Hindlimb muscle (tissue), 1 donor: ENCODE data around the gene TNFSF13. TPM values are rescaled to one million over a fixed set of nuclear protein-coding genes. Genes with fewer than 3 reads are reported as not detected.

ENCODE experiments used
- DNase-seq: peaks from one replicate; pipeline ENCODE4 v3.0.0-alpha.2; 2013
- polyA plus RNA-seq: library from polyadenylated mRNA; unstranded; fragments of 120-200 nt; gene quantifications from one replicate; pipeline ENCODE4 v1.2.1, GENCODE V29; 2013; ENCODE audit not compliant: insufficient read length

The TNFSF13 gene, protein sequence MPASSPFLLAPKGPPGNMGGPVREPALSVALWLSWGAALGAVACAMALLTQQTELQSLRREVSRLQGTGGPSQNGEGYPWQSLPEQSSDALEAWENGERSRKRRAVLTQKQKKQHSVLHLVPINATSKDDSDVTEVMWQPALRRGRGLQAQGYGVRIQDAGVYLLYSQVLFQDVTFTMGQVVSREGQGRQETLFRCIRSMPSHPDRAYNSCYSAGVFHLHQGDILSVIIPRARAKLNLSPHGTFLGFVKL
- 4.0 TPM for polyA plus RNA-seq

DNA sequence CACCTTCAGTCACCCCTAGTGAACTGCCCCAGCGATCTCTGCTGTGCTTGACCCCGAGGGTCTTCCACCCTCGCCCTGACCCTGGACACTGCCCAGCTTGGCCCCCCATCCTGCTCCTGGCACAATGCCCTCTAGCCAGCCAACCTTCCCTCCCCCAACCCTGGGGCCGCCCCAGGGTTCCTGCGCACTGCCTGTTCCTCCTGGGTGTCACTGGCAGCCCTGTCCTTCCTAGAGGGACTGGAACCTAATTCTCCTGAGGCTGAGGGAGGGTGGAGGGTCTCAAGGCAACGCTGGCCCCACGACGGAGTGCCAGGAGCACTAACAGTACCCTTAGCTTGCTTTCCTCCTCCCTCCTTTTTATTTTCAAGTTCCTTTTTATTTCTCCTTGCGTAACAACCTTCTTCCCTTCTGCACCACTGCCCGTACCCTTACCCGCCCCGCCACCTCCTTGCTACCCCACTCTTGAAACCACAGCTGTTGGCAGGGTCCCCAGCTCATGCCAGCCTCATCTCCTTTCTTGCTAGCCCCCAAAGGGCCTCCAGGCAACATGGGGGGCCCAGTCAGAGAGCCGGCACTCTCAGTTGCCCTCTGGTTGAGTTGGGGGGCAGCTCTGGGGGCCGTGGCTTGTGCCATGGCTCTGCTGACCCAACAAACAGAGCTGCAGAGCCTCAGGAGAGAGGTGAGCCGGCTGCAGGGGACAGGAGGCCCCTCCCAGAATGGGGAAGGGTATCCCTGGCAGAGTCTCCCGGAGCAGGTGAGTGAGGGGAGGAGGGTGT lies at the start of gene TNFSF13:
TSS of gene TNFSF13 (plus strand) at position 207 of the 776 bp plus-strand sequence. CDS start at position 497, 290 bp downstream.
- no peak for DNase-seq

DNA sequence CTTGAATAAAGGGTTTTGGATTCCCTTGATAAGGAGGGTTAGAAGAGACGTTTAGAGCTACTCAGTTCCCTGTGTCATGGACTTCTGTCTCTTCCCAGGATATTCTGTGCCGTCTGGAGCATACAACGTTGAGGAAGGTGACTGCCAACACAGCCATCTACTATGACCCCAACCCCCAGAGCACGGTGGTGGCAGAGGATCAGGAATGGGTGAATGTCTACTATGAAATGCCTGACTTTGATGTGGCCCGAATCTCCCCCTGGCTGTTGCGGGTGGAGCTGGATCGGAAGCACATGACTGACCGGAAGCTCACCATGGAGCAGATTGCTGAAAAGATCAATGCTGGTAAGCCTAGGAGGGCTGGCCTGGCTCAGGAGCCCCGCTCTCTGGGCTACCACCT lies 49.7 kb upstream of the TNFSF13 start:
- no peak for DNase-seq

DNA sequence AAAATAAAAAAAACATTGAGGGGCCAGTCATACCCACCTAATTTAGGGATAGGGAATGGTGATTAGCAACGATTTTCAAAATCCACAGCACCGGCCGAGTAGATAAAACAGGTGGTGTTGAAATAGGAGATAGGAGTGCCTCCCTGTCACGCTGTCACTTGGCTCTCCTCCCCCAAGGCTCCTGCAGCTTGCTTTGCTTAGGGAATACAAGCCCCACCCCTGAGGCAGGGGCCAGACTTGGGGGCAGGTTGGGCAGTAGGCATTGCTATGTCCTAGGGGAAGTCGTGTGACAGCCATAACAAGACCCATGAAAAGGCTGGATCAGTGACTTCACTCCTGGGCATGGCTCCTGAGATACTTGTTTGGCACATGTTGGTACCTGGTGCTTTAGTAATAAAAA lies 48.6 kb upstream of the TNFSF13 start:
- no peak for DNase-seq

DNA sequence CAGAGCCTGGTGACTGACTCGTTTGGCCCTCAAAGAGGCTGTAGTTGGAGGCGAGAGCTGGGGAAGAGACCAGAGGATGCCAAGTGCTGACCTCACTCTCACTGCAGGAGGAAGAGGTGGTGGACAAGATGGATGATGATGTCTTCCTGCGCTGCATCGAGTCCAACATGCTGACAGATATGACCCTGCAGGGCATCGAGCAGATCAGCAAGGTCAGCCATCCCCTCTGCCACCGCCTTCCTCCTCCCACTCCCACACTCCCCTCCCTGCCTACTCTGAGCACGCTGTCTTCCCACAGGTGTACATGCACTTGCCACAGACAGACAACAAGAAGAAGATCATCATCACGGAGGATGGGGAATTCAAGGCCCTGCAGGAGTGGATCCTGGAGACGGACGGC lies 47.4 kb upstream of the TNFSF13 start:
- DNase-seq = no peak

DNA sequence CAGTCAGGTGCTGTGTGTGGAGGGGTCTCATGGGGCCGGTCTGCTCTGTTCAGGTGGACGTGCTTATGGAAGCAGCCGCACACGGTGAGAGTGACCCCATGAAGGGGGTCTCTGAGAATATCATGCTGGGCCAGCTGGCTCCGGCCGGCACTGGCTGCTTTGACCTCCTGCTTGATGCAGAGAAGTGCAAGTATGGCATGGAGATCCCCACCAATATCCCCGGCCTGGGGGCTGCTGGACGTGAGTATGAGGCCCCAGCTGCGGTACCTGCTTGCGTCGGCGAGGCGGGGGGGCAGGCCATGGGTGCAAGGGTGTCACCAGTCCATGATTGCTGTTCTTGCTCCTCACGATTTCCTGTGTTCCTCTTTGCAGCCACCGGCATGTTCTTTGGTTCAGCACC lies 46.4 kb upstream of the TNFSF13 start:
- no peak for DNase-seq

DNA sequence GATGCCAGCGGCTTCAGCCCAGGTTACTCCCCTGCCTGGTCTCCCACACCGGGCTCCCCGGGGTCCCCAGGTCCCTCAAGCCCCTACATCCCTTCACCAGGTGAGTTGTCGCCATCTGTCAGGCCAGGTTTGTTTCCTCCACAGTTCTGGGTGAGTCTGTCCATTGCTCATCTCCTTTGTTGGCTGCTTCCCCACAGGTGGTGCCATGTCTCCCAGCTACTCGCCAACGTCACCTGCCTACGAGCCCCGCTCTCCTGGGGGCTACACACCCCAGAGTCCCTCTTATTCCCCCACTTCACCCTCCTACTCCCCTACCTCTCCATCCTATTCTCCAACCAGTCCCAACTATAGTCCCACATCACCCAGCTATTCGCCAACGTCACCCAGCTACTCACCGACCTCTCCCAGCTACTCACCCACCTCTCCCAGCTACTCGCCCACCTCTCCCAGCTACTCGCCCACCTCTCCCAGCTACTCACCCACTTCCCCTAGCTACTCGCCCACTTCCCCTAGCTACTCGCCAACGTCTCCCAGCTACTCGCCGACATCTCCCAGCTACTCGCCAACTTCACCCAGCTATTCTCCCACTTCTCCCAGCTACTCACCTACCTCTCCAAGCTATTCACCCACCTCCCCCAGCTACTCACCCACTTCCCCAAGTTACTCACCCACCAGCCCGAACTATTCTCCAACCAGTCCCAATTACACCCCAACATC lies 45.6 kb upstream of the TNFSF13 start:
- no peak for DNase-seq

DNA sequence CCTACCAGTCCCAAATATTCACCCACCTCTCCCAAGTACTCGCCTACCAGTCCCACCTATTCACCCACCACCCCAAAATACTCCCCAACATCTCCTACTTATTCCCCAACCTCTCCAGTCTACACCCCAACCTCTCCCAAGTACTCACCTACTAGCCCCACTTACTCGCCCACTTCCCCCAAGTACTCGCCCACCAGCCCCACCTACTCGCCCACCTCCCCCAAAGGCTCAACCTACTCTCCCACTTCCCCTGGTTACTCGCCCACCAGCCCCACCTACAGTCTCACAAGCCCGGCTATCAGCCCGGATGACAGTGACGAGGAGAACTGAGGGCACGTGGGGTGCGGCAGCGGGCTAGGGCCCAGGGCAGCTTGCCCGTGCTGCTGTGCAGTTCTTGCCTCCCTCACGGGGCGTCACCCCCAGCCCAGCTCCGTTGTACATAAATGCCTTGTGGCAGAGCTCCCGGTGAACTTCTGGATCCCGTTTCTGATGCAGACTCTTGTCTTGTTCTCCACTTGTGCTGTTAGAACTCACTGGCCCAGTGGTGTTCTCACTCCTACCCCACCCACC lies 44.6 kb upstream of the TNFSF13 start:
- DNase-seq = no peak

DNA sequence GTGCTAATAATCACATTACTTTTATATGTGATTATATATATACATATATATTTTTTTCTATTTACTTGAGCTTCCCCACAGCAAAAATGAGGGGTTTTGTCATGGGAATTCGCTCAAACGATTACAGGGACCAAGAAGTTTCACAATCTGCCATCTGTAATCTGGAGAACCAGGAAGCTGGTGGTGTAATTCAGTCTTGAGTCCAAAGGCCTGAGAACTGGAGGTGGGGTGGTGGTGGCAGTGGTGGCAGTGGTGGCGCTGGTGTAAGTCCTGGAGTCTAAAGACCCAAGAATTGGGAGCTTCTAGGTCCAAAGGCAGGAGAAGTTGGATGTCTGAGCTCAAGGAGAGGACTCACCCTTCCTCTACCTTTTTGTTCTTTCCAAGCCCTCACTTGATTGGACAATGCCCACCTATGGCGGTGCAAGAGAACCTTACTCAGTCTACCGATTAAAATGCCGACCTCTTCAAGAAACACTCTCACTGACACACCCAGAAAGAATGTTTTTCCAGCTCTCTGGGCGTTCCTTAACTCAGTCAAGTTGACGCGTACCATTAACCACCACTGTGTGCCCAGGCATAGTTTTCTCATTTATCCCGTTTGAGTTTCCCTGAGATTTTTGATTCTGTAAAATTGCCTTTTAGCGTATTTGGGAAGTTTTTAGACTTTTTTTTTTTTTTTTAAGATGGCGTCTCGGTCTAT lies 42.5 kb upstream of the TNFSF13 start:
- no peak for DNase-seq

DNA sequence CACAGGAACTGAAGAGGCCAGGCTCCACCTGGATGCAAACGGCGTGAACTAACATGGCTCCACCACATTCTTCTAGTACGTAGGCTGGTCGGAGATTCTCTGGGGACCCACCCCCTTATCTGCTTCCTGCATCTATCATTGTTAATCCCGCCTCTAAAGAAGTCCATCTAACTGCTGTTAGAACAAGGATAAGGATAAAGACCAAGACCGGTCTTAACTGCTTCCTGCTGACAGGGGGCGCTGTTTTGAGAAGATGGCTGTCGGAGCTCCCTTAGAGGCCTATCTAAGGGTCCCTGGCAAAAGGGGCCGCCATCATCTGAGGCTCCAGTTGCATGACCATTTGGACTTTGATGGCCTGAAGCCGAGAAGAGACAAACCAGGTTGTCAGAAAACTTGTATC lies 35.5 kb upstream of the TNFSF13 start:
- DNase-seq = no peak

DNA sequence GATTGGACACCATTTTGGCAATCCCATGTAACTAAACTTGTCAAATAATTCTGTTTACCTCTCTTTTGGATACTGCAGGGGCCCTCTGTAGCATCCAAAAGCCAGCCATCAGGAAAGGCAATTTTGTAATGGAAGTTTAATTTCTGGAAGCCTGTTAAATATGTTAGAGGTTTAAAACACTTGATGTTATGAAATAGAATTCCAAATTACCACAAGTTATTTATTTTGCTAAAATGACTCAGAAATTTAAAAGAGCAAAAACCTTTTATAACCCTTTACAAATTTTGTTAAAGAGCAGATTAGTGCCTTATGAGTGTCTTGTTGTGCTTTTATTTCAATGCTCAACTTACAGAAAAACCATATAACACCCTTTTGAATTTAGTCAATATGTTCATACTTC lies 29.7 kb upstream of the TNFSF13 start:
- no peak for DNase-seq

DNA sequence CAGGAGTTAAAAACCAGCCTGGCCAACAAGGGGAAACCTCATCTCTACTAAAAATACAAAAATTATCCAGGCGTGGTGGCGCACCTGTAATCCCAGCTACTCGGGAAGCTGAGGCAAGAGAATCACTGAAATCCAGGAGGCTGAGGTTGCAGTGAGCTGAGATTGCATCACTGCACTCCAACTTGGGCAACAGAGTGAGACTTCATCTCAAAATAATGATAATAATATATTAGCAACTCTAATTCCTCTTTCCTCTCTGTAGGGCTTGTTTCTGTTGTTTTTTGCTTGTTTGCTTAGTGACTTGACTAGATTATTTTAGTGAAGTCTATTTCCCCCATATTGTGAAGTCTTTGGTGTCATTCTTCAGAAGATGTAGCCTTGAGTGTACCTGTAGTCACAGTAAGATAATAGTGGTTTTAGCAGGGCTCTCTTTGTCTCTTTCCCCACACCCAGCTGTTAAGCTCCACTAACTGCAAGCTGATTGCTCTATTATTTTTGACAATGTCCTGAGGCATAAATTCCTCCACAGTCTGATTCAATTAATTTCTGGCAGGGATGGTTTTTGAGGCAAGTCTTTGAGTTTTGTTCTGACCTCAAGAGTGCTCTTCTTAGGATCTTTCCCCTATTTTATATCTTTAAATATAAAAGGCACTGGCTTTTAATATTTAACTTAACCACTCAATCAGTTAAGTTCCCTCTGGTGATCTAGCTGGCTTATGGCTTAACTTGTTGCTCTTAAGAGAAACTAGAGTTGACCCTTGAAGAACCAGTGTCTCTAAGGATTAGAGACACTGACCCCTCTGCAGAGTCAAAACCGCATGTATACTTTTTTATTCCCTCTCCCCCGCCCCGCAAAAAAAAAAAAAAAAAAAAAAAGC lies 28.3 kb upstream of the TNFSF13 start:
- no peak for DNase-seq

DNA sequence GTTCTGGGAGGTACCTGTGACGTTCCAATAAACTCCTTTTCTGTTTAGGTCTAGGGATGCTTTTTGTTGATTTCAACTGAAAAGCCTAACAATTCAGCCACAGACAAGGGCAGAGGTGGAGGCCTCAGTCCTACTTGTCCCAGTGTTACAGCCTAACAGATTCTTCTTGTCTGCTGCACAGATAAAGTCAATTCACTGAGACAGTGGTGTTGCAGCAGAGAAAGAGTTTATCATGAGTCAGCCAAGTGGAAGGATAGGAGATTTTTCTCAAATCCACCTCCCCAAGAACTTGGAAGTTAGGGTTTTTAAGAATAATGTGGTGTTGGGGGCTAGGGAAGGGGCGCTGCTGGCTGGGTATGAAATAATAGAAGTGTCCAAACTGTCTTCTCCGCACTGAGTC lies 20.5 kb upstream of the TNFSF13 start:
- DNase-seq = no peak

DNA sequence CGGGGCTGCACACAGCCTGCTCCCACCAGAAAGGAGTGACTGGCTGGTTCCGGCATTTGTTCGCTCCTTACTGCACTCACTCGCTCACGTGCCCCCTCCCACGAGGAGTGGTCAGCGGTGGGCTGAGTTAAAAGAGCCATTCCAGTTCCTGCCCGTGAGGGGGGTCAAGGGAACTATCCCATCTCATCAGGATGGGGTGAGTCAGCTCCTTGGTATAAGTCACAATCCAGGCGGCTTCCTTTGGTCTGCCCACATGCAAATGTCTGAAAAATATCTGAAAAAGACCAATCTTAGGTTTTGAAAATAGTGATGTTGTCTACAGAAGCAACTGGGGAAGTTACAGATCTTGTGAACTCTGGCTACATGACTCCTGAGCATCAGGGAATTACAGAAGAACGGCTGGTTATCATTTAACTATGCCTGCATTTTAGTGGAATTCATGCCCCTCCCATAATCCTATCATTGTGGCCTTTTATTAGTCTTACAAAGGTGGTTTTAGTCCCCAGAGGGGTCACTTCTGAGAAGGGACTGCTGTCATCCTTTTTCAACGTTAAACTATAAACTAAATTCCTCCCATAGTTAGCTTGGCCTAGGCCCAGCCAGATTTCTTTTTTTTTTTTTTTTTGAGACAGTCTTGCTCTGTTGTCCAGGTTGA lies 19.5 kb upstream of the TNFSF13 start:
- no peak for DNase-seq

DNA sequence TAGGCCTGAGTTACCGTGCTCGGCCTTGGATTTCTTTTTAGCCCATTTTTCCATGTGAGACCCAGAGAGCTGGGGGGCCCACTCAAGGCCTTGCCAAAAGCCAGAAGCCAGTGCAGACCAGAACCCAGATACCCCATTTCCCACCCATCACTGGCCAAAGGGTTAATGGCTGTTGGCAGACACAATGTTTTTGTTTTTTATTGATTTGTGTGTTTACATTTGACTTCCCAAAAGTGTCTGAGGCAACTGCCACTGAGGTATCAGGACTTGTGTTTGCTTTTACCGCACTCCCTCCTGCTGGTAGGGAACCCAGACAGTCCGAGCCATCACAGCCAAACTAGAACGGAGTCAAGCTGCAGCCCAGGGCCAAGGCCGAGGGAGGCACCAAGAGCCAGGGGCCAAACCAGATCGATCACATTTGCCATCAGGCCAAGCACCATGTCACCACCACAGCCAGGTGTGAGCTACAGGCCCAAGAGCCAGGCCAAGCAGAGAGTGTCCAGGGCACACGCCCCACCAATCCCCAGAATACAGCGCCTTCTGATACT lies 17.4 kb upstream of the TNFSF13 start:
- DNase-seq = no peak

DNA sequence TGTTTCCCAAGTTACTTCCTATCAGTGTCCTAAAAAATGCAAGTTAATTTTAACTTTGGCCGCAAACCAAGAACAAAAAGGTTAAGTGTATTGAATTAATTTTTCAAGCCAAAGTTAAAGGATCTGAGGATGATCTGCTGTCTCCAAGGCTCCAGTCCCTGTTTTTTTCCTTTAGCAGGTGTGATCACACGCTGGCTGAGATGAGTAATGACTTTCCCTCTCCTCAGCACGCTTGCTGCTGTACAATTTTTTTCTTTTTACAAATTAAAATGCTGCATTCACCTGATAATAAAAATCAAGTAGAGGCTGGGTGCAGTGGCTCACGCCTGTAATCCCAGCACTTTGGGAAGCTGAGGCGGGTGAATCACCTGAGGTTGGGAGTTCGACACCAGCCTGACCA lies 13.6 kb upstream of the TNFSF13 start:
- DNase-seq = no peak

DNA sequence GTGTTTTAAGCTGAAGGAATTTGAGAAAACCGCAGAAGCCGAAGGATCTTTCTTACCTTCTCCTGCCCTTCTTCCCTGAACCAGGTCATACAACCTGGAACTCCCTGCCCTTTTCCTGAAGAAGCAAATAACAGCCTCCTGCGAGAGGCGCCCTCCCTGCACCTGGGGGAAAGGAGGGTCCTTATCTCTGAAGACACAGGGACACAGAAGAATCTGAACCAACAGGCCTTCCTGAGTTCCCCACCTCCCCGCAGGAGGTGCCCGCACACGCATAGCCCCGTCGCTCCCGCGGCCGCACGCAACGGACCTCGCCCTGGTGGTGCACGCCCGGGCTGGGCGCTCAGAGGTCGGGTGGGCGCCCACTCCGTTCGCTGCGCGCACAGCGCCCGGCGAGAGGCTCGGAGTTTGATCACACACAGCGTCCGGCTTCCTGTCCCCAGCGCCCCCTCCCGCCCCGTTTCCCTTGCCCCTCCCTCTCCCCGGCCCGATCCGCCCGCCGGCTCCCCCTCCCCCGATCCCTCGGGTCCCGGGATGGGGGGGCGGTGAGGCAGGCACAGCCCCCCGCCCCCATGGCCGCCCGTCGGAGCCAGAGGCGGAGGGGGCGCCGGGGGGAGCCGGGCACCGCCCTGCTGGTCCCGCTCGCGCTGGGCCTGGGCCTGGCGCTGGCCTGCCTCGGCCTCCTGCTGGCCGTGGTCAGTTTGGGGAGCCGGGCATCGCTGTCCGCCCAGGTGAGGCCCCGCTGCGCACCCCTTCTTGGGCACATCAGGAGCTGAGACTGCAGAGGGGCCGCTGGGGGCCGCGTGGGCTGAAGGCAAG lies 9.8 kb upstream of the TNFSF13 start, which contains the start of gene TNFSF12:
TSS of gene TNFSF12 (plus strand) at position 474 of the 816 bp plus-strand sequence. CDS start at position 570, 96 bp downstream.
- DNase-seq = peak; percentile 63

DNA sequence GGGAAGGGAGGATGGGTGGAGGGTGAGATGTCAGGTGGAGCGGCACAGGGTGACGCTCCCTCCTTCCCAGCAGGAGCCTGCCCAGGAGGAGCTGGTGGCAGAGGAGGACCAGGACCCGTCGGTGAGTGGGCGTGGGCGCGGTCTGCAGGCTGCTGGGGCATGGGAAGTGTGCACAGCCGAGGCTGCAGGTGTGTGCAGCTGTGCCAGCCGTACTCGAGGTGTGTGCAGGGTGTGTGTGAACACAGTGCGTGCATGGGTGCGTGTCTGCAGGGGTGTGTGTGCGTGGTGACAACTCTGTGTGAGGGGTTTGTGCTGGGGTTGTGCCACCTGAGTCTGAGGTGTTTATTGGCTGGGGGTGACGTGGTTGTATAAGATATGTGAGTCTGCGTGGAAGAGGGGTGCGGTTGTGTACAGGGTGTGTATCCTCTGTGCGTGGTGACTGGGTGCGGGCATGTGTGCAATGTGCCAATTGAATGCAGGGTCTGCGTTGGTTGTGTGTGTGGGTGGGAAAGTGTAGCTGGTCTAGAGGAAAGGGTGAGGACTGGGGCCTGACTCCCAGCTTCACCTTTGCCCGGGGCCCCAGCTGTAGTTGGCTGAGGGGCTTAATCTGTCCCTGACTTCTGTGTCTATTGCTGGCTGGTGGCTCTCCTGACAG lies 9.0 kb upstream of the TNFSF13 start:
- DNase-seq = no peak

DNA sequence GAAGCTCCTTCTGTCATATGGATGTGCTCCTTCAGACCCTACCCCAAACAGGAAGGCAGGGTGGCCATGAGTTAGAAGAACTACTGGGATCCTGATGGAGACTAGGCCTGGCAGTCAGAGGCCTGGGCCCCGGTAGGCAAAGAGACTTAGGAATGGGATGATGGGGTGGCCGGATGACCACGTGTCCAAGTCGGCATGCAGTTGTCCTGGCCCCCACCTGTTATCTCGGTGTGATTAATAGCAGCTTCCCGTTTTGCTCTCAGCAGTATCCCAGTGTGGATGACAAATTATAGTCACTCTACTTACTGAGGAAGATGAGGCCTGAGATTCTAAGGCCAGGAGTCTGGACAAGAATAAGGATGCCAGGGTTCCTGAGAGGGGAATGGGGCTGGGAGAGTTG lies 8.2 kb upstream of the TNFSF13 start:
- no peak for DNase-seq

DNA sequence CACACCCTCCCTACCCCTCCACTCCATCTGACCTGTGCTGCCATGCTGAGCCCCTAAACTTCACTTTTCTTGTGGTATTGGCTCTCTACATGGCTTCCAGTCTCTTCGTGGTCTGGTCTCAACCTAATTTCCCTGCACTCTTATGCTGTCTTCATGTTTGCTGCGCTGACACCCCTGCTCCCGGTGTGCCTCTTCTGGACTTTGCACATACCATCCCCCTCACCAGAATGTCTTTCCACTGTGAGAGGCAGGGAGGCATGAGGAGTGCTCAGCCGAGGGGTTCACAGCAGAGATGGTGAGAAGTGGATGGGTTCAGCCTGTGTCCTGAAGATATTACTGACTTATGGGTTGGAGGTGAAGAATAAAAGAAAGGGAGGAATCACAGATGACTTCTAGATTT lies 7.2 kb upstream of the TNFSF13 start:
- no peak for DNase-seq
